NT2/D1 (cell line): ENCODE results near the gene NPLOC4.

Source experiments
- DNase-seq: peaks from one replicate; pipeline ENCODE4 v3.0.0-alpha.2; 2011; ENCODE audit warnings: low read depth, low spot score
- H3K27me3 ChIP-seq: 2 replicates; pipeline ENCODE4 v1.6.0; 2011; ENCODE audit warnings: mild to moderate bottlenecking; ENCODE audit not compliant: insufficient read length, insufficient read depth
- H3K36me3 ChIP-seq: 2 replicates; pipeline ENCODE4 v1.6.1; 2011; ENCODE audit warnings: mild to moderate bottlenecking, low read length, mixed read lengths; ENCODE audit not compliant: insufficient read depth, insufficient read length
- H3K4me1 ChIP-seq: 2 replicates; pipeline ENCODE4 v1.5.1; 2011; ENCODE audit not compliant: insufficient read depth, insufficient read length
- H3K4me3 ChIP-seq: 2 replicates; pipeline ENCODE4 v1.5.1; 2011; ENCODE audit warnings: low read depth; ENCODE audit not compliant: insufficient read length
- H3K9ac ChIP-seq: 2 replicates; pipeline ENCODE4 v1.6.0; 2011; ENCODE audit warnings: low read depth; ENCODE audit not compliant: insufficient read length
- H3K9me3 ChIP-seq: 2 replicates; pipeline ENCODE4 v1.5.1; 2011; ENCODE audit warnings: mild to moderate bottlenecking, low read length; ENCODE audit not compliant: insufficient read depth
- SUZ12 ChIP-seq: IDR thresholded peaks from 2 replicates; pipeline ENCODE4 v1.6.1; 2011; ENCODE audit not compliant: insufficient read length, insufficient read depth; ENCODE audit errors: extremely low read depth
- YY1 ChIP-seq: IDR thresholded peaks from 2 replicates; pipeline ENCODE4 v1.6.1; 2011; ENCODE audit not compliant: insufficient read length, insufficient read depth
- ZNF274 ChIP-seq: IDR thresholded peaks from 2 replicates; pipeline ENCODE4 v1.6.1; 2011; ENCODE audit warnings: mild to moderate bottlenecking, low read depth, low read length

The NPLOC4 gene

DNA sequence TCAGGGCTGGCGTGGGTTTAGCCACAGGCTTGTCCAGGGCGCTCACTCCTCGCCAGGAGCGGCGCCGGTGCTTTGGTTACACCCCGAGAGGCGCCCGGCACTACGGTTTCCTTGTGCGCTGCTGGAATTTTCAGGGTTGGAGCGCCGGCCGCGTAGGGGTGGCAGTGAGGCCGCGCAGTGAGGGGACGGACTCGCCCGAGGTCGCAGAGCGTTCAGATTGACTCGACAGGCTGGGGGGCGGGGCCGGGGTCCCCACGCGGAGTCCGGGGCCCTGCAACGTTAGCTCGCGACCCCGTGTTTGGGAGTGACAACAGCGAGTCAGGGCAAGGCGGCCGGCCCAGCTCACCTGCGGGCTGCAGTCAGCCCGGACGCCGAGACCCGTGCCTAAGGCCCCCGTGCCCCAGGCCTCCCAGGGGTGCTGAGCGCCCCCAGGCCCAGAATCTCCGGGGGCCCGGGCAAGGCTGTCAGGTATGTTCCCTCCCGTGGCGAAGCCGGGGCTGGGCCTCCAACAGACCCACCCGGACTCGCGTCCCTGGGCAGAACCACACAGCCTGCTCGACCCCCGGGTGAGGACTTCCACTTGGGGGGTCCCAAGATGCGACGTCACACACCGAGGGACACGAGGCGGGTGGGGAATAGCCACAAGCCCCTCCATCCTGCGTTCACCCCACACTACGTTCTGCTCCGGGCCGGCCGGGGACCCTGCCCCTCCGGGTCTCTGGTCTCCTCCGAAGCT lies 123.0 kb downstream of the NPLOC4 start:
- peak overlapping the region; percentile 69 for H3K4me3 ChIP-seq
- no peaks in the 10 kb centered on the region for H3K9me3 ChIP-seq
- peak overlapping the region; percentile 93 for H3K9ac ChIP-seq
- peaks cover 13% of the 10 kb centered on the region for H3K27me3 ChIP-seq
- H3K4me1 ChIP-seq: peaks cover 17% of the 10 kb centered on the region
- no peak for DNase-seq
- TF ChIP-seq YY1: no peak
- TF ChIP-seq ZNF274: no peak
- peaks cover 56% of the 10 kb centered on the region for H3K36me3 ChIP-seq

DNA sequence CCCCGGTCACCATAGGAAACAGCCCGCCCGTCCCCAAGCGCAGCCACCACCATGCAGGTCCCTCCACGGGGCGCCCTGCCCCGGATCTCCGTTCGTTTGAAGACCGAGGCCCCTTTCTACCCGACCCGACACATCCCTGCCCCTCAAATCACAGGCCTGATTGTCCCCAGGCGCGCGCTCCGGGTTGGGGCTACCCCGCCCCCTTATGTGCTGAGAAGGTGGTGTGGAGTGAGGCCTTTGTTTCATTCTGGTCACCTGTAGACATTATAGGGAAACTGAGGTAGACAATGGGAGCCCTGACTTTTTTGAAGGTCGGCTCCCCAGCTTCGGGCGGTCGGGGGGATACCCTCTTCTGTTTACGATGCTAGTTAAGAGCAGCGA lies 123.5 kb downstream of the NPLOC4 start:
- H3K9ac ChIP-seq: peak overlapping the region; percentile 93

DNA sequence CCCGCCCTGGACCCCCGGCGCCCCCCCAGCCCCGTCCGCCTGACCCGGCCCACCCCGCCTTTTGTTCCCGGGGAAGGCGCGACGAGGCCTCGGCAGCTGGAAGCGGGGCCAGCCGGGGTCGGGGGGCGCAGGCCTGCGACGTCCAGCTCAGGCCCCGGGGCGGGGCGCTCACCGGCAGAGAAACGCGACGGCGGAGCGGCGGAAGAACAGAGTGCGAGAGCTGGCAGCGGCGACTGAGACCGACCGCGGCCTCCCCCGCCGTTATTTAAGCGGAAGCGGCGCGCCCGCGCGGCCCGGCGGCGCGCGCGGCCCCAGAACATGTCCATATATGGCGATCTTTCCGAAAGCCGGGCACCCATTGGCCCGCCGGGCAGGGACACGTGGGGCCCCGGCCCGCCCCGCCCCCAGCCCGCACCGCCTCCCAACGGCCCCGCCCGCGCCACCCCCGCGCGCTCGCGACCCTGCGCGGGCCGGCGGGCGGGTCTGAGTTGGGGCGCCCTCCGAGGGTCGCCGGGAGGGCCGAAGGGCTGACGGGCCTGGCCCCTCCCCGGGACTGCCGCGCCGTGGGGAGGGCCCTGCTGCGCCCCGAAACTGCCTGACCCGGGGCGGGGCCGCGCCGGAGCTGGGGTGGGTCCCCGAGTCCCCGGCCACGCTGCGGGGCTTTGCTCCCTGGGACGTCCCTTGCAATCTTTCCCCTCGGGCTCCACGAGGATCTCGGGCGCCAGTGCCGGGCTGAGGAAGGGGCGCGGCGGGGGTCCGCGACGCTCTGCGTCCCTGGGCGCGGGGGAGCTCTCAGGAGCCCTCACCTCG lies 124.1 kb downstream of the NPLOC4 start, which contains the start of gene ACTG1:
TSS of gene ACTG1 (minus strand) at position 238 of the 810 bp plus-strand sequence. CDS start 445 bp downstream, outside the sequence.
- no peak for TF ChIP-seq YY1
- TF ChIP-seq ZNF274: no peak
- no peak for TF ChIP-seq SUZ12
- no peaks in the 10 kb centered on the region for H3K9me3 ChIP-seq
- peaks cover 57% of the 10 kb centered on the region for H3K36me3 ChIP-seq
- peak within 1 kb of the TSS; percentile 99 for H3K4me3 ChIP-seq
- peak; percentile 57 for DNase-seq
- peak within 1 kb of the TSS; percentile 98 for H3K9ac ChIP-seq
- peaks cover 8% of the 10 kb centered on the region for H3K4me1 ChIP-seq
- H3K27me3 ChIP-seq: peaks cover 1% of the 10 kb centered on the region

More for the DNA sequence above, 123.5 kb downstream of the NPLOC4 start:
- H3K4me3 ChIP-seq: peak overlapping the region; percentile 69
- TF ChIP-seq ZNF274 (no peak), SUZ12 (no peak), YY1 (no peak)
- peaks cover 7% of the 10 kb centered on the region for H3K27me3 ChIP-seq
- peak; percentile 46 for DNase-seq
- H3K9me3 ChIP-seq: no peaks in the 10 kb centered on the region
- peaks cover 57% of the 10 kb centered on the region for H3K36me3 ChIP-seq
- H3K4me1 ChIP-seq: peaks cover 13% of the 10 kb centered on the region

DNA sequence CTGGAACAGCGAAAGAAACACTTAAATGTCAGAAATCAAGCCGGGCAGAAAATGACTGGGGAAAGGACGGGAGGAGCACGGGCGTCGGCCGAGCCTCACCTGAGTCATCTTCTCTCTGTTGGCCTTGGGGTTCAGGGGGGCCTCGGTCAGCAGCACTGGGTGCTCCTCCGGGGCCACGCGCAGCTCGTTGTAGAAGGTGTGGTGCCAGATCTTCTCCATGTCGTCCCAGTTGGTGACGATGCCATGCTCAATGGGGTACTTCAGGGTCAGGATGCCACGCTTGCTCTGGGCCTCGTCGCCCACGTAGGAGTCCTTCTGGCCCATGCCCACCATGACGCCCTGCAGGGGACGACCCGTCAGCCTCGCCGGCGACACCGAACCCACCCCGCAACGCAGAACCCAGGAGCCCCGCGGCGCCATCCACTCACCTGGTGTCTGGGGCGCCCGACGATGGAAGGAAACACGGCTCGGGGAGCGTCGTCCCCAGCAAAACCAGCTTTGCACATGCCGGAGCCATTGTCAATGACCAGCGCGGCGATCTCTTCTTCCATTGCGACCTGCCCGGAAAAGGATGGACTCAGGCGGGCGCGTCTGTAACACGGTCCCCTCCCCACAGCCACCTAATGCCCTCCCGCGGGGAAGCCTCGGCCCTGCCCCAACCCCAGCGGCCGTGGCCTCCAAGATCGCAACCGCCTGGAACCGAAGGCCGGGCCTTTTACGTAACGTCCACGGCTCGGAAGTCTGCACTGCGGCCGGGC lies 124.9 kb downstream of the NPLOC4 start:
- Histone ChIP-seq H3K9ac (peak overlapping the region; percentile 98), H3K27me3 (no peaks in the 10 kb centered on the region), H3K4me1 (peaks cover 5% of the 10 kb centered on the region), H3K4me3 (peak overlapping the region; percentile 99), H3K9me3 (no peaks in the 10 kb centered on the region), H3K36me3 (peaks cover 52% of the 10 kb centered on the region)
- no peak for DNase-seq
- TF ChIP-seq ZNF274 (no peak), SUZ12 (no peak), YY1 (no peak)

DNA sequence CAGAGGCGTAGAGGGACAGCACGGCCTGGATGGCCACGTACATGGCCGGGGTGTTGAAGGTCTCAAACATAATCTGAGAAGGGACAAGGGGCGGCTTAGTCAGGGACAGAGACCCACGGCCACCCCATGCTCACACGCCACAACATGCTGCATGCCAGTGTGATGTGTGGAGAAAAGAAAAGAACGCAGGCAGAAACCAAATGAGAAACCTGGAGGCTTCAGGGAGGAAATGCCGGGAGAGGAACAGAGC lies 125.4 kb downstream of the NPLOC4 start:
- Histone ChIP-seq H3K9ac (peak overlapping the region; percentile 98), H3K36me3 (peaks cover 47% of the 10 kb centered on the region), H3K4me1 (peaks cover 3% of the 10 kb centered on the region), H3K4me3 (peak overlapping the region; percentile 99), H3K9me3 (no peaks in the 10 kb centered on the region), H3K27me3 (no peaks in the 10 kb centered on the region)
- TF ChIP-seq SUZ12 (no peak), ZNF274 (no peak)
- DNase-seq: no peak

DNA sequence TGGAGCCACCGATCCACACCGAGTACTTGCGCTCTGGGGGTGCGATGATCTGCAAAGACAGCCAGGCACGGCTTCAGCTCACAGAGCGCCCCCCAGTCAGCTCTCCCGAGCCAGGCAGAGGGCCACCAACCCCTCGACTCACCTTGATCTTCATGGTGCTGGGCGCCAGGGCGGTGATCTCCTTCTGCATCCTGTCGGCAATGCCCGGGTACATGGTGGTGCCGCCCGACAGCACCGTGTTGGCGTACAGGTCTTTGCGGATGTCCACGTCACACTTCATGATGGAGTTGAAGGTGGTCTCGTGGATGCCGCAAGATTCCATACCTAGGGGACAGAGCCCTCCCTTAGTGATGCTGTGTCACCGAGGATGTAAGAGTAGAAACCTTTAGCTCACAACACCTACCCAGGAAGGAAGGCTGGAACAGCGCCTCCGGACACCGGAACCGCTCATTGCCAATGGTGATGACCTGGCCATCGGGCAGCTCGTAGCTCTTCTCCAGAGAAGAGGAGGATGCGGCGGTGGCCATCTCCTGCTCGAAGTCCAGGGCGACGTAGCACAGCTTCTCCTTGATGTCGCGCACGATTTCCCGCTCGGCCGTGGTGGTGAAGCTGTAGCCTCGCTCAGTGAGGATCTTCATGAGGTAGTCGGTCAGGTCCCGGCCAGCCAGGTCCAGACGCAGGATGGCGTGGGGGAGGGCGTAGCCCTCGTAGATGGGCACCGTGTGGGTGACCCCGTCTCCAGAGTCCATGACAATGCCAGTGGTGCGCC lies 125.9 kb downstream of the NPLOC4 start:
- Histone ChIP-seq H3K36me3 (peaks cover 42% of the 10 kb centered on the region), H3K4me3 (peak overlapping the region; percentile 99), H3K27me3 (no peaks in the 10 kb centered on the region), H3K9ac (peak overlapping the region; percentile 98), H3K9me3 (no peaks in the 10 kb centered on the region), H3K4me1 (peaks cover 2% of the 10 kb centered on the region)
- TF ChIP-seq ZNF274 (no peak), YY1 (no peak), SUZ12 (no peak)
- DNase-seq: no peak
